HG02678 (cell line): ENCODE data around the gene RERE.

Source experiments
- ATAC-seq: cut with Tn5 transposase; IDR thresholded peaks from one replicate; pipeline ENCODE4 v1.9.1; 2021; ENCODE audit warnings: mild to moderate bottlenecking, moderate library complexity; ENCODE audit not compliant: unreplicated experiment

Gene RERE

DNA sequence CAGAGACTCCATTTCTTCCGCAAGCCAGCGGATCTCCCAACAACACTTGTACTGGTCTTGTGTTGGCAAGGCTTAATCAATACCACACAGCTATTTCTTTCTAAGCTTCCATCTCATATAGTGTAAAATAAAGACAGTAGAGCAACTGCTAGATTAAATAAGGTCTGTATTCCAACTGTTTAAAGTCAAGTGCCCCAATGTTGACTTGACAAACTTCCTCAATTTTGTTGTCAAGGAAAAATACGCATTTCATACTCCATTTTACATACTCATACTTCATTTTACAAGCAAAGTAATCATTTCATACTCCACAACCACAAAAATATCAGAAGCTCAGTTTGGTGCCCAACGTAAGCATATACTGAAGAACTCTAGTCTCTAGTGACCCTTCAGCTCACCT is 143.0 kb downstream of the RERE start:
- ATAC-seq = no peak

DNA sequence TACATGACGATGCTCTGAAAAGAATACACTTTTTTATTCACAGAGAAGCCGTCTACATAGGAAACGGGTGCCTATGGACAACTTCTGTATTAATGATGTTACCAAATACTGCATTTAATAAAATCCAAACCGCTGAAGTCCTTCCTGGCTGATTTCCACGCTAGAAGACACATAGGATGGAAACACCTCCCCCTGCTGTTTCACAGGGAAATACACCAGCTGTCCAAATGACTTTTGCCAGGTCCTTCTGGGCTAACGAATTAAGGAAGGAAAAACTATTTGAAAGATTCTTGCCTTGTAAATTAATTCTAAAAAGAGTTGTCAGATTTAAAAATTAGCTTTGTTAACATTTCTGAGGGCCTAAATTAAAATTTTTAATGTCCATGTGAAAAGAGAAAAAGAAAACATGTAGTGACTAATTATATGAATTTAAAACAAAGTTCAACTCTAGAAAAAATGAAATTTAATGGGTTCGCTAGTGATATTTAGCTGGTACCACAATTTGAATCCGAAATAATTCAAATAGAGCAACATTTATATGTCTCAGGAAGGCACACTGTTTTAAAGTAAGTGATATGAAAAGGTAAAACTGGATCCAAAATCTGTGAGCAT is 146.0 kb downstream of the RERE start:
- ATAC-seq = no peak

DNA sequence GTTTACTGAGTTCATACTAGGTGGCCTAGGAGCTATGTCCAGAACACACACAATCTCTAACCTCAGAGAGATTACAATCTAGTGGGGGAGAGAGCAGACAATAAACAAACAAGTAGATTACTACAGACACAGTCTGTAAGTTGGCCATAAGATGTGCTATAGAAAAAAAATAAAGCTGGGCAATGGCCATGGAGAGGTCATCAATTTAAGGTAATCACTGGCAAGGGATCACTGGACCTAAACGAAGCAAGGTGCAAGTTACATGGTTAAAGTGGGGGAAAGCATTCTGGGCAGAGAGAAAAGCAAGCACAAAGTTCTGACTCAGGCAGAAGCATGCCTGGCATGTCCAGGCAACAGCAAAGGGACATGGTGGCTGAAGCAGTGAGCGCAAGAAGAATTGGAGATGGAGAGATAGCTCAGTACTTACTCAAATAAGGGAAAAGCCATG is 147.0 kb downstream of the RERE start:
- no peak for ATAC-seq

DNA sequence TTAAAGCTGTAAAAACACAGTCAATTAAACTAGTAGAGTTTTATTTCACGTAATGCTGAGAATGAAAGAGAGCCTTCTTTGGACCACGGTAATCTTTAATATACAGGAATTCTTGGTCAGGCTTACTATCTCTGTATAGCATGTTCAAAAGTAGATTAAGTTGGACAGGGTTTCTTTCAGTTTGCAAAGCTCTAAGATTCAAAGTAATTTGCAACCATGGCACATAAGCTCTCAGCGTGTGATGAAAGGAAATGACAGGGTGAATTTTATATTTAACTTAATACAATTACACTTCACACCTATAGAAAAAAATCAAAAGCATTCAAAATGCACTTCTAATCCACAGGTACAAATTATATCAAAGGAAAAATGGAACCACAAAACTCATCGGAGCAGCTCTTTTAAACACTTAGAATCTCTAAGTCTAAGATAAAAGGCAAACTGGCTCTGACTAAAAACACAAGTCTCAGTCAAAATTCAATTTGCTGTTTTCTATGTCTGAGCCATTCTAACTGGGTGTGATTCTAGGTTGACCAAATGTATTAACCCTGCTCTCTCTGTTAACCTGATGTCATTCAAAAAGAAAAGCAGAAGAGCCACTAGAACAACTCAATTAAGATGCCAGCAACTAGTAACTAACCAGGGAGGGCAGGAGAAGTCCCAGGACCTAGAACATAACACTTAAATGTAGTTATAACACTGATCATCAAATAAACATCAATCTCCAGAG is 147.7 kb downstream of the RERE start:
- ATAC-seq = no peak

DNA sequence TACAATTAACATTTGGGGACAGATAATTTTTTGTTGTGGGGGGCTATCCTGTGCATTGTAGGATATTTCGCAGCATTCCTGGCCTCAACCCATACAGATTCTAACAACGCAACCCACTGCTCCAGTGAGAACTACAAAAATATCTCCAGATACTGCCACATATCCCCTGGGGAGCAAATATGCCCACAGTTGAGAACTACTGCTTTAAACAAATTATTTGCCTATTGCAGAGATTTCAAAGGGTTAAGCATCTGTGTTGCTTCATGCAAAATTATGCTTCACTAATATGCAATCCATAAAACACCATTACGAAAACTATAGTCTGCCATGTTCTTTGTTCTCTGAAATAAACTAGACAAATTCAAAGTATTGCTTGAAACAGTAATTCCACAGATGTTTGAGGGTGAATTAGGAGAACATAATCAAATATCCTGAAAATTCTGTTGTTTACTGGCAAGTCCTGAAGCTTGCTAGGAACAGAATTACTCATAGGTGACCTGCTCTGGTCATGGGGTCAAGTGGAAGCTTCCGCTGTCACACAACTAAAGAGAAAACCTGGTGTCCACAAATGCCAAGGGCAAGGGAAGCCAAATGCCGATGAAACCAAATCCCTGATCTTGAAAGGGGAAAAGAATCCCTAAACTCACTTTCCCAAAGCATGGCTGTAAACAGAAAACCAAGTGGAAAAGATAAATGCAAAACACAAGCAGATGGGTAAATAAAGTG is 149.4 kb downstream of the RERE start:
- ATAC-seq = no peak

DNA sequence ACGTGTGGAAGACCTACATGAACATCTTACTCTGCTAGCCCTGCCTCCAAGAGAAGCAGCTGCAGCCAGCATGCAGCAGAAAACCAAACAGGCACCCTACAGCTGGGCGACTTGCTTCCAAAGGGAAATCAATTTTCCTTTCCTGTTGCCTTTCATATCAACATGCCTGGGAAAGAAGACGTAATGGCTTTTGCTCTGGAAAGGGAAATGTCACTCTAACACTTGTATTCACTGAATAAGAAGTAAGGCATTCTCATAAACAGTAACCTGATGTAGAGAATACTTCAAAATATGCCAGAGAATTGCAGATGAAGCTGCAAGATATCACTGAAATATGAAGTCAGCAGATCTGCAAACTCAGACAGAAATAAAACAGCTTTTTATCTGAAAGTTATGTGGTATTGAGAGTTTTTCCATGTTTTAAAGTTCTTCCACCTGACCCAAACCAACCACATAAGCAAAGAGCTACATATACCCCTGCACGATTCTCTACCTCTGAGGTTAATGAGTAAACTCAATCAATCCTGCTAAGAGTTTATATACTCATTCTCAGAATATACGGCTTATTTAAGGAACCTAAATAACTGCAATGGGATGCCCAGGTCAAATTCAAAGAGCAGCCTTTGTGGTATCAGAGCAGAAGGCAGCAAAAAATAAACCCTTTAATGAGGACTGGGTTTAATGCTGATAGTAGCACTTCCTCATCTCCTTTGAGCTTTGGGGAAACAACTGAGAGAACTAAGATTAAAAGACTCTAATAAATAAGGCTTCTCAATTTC is 150.9 kb downstream of the RERE start:
- ATAC-seq = no peak

DNA sequence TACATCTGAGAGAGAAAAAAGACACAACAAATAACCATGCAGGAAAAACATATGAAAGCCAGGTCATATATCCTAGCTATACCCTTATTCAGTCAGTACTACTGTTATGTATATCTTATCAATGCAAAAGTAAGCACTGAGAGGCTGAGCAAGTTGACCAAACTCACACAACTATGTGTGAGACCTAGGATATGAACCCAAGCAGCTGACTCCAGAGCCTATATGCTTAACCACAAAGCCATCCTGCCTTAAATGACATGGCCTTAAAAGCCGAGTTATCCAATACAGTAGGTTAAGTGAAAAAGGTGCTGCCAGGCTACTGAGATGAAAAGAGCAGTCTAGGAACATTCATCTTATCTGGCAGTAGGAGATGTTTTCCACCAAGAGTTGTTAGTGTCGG is 151.6 kb downstream of the RERE start:
- ATAC-seq = no peak

DNA sequence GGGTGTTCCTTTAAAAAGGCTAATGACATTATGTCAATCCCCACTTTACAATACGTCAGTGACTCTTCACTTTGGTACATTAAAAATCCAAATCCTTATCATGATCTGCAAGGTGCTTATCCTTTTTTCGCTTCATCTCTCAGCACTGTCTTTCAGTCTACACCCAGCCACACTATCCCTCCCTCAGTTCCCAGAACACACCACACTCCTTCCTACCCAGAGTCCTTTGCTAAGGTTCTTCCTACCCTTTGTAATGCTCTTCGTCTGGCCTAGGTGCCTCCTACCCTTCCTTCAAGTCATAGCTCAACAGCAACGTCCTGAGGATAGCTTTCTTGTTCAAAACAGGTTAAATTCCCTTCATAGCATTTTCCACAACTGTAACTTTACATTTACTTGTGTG is 152.6 kb downstream of the RERE start:
- no peak for ATAC-seq

DNA sequence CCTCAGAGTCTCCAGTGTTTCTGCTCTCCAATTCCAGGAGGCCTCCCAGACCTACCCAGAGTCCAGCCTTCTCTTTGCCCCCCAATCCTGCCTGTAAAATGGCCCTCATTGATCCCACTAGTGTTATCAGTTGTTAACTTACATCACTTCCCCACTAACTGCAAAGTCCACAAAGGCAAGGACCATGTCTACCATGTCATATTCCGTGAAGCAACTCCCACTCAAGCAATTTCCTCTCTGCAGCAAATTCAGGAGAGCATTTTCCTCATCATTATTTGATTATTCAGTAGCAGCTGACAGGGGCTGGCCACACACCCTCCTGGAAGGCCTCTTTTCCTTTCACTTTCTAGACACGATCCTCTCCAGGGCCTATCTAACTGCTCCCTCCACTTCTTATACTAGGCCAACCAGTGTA is 153.5 kb downstream of the RERE start:
- ATAC-seq = peak; percentile 56

DNA sequence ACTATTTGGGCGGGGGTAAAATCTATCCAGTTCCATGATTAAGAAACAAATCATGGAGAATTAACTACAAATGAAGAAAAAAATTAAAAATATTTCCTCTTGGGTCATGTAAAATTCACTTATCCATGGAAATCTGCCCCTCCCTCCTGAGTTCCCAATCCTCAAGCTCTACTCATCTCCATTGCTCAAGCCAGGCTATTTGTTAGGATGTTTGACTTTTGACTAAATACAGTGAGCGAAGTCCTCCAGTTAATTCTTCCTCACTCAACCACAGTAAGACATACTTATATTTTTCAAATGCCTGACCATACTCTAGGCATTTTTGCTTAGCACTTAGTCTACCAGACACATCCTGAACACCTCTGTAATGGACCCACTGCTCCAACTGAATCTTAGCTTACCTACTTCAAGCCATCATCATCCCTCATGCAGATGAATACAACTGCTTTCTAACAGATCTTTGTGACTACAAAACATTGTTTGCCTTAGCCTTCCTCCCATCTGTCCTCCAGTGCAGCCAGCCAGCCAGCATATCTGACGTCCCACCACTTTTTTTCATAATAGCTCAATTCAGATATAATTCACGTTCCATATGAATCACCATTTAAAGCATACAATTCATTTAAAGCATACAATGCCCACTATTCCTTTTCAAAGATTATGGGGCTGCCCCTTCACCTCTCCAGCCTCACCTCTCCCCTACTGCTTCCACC is 154.2 kb downstream of the RERE start:
- ATAC-seq = no peak

DNA sequence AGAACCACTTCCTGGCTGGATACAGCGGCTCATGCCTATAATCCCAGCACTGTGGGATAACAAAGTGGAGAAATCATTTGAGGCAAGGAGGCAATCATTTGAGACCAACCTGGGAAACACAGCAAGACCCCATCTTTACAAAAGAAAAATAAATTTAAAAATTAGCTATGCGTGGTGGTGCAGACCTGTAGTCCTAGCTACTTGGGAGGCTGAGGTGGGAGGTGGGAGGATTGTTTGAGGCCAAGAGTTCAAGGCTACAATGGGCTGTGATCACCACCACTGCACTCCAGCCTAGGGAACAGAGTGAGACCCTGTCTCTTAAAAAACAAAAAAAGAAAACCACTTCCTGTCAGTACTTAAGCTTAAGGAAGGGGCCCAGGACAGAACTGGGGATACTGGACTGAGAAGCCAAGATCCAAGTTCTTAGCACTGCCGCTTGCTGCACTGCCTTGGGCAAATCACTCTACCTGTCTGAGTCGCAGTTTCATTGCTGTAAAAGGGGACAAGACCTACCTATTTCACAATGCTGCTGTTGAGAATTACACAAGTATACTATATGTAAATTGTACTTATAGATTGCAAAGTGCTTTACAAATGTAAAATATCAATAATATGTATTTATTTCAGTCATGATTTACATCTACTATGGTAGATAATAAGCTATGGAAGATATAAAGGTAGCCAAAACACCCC is 154.9 kb downstream of the RERE start:
- no peak for ATAC-seq

DNA sequence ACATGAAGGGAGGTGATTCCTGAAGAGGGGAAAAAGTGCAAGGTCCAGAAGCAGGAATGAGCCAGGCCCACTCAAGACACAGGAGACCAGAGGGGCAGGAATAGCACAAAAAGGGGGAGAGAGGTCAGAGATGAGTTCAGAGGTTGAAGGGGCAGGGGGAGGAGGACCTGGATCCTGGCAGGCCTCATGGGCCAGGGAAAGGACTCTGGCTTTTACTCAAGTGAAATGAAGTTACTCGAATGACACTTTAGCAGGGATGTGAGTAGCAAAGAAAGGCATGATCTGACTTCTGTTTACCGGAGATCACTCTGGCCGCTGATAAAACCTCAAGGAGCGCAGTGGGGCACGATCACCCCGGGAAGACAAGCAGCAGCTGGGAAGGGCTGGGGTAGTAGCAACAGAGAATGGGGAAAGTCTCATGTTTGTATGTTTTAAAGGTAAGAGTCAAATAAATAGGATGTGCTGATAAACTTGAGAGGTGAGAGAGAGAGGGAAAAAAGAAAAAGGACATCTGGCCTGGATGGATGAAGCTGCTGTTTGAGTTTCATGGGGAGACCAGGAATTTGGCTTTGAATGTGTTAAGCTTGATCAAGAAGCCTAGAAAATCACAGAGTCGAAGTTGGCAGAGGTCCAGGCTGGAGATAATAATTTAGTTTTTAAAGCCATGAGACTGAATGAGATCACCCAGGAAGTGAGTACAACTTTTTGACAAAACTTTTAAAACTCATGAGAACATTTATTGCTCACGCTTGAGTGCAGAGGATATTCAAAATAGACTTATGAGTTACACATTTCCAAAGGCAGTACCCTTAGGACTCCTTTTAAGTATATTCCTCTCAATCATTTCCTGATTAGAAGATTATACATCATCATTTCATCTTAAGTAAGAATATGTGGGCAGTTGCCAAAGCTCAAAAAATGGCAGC is 156.0 kb downstream of the RERE start:
- ATAC-seq = no peak

DNA sequence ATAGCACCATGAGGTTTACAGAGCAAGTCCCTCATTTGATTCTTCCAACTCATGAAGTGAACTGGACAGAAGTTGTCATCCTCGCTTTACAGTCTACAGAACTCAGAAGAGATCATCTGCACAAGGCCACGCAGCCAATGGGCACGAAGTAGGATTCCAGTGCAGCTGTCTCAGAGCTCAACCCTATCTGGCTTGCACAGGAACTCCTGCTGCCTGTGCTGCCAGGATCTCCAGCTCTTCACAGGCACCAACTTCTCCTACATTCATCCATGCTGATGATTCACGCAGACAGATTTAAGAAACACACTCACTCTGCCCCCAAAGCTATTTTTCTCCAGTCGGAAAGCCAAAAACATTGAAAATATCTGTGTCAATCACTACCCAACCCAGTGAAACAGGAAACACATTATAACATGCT is 157.0 kb downstream of the RERE start:
- no peak for ATAC-seq

DNA sequence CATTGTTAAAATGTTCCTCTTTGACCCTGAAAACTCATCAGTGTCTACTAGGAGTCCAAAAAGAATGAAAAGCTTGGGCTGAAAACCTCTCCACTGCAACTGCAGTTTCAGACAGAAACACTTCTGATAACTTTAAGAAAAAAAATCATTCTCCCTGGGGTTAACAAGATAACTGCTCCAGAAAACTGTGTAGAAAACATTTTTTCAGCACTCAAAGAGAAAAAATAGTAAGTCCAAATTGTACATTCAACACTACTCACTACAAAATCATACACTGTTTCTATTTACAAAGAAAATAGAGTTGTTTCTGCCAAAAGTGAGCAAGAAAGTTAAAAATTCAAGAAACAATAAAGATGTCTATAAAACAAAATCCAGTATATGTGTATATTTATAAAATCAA is 157.8 kb downstream of the RERE start:
- no peak for ATAC-seq

DNA sequence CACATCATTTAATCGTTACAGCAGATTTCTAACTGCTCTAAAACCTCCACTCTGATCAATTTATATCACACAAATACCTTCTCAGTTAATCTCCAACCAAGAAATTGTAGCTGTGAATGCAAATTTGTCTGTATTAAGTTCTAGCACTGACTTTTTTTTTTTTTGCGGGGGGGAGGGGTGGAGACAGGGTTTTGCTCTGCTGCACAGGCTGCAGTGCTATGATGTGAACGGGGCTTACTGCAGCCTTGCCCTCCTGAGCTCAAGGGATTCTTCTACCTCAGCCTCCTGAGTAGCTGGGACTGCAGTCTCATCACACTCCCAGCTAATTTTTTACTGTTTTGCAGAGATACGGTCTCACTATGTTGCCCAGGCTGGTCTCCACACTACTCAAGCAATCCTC is 163.6 kb downstream of the RERE start:
- ATAC-seq = no peak

DNA sequence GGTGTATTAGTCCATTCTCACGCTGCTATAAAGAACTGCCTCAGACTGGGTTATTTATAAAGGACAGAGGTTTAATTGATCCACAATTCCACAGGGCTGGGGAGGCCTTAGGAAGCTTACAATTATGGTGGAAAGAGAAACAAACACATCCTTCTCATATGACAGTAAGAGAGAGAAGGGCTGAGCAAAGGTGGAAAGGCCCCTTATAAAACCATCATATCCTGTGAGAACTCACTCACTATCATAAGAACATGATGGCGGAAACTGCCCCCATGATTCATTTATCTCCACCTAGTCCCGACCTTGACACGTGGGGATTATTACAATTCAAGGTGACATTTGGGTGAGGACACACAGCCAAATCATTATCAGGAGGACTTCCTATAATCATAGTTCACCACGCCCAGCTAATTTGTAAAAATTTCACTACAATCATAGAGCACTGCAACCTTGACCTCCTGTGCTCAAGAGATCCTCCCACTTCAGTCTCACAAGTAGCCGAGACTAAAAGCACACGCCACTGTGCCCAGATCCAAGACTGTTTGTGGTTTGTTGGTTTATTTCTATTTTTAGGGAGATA is 164.9 kb downstream of the RERE start:
- ATAC-seq = no peak

DNA sequence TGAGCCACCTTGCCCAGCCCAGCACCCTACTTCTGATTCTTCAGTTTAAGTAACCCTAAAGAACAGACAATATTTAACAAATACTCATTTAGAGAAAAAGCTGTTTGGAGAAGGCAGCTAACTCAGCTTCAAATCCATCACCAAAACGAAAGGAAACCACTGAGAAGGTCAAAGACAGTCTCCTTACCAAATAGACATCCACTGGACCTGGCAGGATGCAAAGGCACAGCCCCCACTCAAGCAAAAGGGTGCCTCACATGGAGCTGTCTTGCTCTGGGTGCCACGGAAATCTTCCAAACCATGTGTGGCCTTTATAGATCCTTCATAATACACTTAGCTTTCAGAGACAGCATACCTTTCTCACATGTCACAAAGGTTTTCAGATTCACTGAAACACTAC is 165.5 kb downstream of the RERE start:
- no peak for ATAC-seq

DNA sequence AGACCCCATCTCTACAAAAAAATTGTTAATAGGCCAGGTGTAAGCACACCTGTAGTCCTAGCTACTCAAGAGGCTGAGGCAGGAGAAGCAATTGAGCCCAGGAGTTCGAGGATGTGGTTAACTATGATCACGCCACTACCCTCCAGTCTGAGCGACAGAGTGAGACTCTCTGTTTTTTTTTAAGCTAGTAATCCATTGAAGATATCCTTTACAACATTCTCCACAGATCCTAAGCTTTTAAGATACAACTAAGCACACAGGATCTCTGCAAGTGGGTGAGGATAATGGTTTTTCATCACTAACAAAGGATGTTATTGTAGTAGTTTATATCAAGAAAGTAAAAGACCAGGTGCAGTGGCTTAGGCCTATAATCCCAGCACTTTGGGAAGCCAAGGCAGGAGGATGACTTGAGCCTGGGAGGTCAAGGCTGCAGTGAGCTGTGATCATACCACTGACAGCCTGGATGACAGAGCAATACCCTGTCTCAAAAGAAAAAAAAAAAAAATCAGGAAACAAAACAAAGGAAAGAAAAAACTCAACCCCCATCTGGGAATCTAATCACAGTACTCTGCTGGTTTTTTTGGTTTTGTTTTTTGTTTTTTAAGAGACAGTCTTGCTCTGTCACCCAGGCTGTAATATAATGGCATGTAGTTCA is 166.1 kb downstream of the RERE start:
- no peak for ATAC-seq
